Uterus (tissue), 2 donors: ENCODE data around the gene KYNU.

Experiments used
- CTCF ChIP-seq, 4 experiments: fragments of 200-600 bp in 2 of 4; fragments of 450-650 bp in 2 of 4; sonication (generic) in 2 of 4; IDR thresholded peaks; one replicate each; pipeline ENCODE4 v1.5.1; 2016 to 2019; ENCODE audit warnings: antibody characterized with exemption in 4 of 4, mild to moderate bottlenecking in 2 of 4, moderate library complexity in 1 of 4
- POLR2A ChIP-seq, 2 donors: fragments of 450-650 bp; IDR thresholded peaks; one replicate each; pipeline ENCODE4 v1.6.1; 2016; ENCODE audit warnings: antibody characterized with exemption in 2 of 2, mild to moderate bottlenecking in 1 of 2, moderate library complexity in 1 of 2

GRCh38 chr2:142937347-142937746 is 59.9 kb downstream of the KYNU start:
- TF ChIP-seq CTCF (IDR thresholded peaks at IDR 0.05): no peak
- TF ChIP-seq POLR2A (IDR thresholded peaks at IDR 0.05): no peak
